ENCODE measurements around the gene MAD2L1BP. TPM values are rescaled to one million over a fixed set of nuclear protein-coding genes. Genes with fewer than 3 reads are reported as not detected.

The MAD2L1BP gene
- total and polyA plus RNA-seq, 2 of the 13 experiments (the other 11 are each of a cell fraction or from before 2014, with no cell fraction given), result 54.2 to 55.5 TPM

GRCh38 chr6:43671801-43672690, 36.4 kb downstream of the MAD2L1BP start (continued):
- TF ChIP-seq SOX13 (IDR thresholded peaks at IDR 0.05) (no peak), SOX13 (CRISPR knock-in tag; conservative IDR thresholded peaks at IDR 0.05 in 1 of 2, IDR thresholded peaks at IDR 0.05 in 1 of 2) (peak in 1 of 2 experiments; percentile 75; a peak in 2 of 4 replicates), ZNF576 (CRISPR knock-in tag; IDR thresholded peaks at IDR 0.05) (no peak), ZNF597 (CRISPR knock-in tag; IDR thresholded peaks at IDR 0.05) (no peak), POGK (CRISPR knock-in tag; conservative IDR thresholded peaks at IDR 0.05) (peak; percentile 66; the same call in 1 of the 2 replicates), KAT2B (IDR thresholded peaks at IDR 0.05; ENCODE audit: borderline replicate concordance, low read depth, low read length) (no peak), MIER2 (CRISPR knock-in tag; IDR thresholded peaks at IDR 0.05) (no peak; the same call in 1 of the 2 replicates), ZNF615 (CRISPR knock-in tag; IDR thresholded peaks at IDR 0.05; ENCODE audit: borderline replicate concordance) (peak; percentile 27; the same call in 1 of the 2 replicates), MTA3 (CRISPR knock-in tag; IDR thresholded peaks at IDR 0.05) (no peak), LBX2 (CRISPR knock-in tag; IDR thresholded peaks at IDR 0.05; ENCODE audit: borderline replicate concordance) (no peak), PAWR (CRISPR knock-in tag; IDR thresholded peaks at IDR 0.05; ENCODE audit: borderline replicate concordance) (no peak), NR0B2 (CRISPR knock-in tag; IDR thresholded peaks at IDR 0.05) (peak; percentile 25; the same call in 1 of the 2 replicates), ZNF335 (CRISPR knock-in tag; IDR thresholded peaks at IDR 0.05) (peak; percentile 94), SRSF1 (optimal IDR thresholded peaks at IDR 0.05; ENCODE audit: low read depth, low read length) (no peak), ZNF564 (CRISPR knock-in tag; IDR thresholded peaks at IDR 0.05) (no peak), PRDM10 (CRISPR knock-in tag; IDR thresholded peaks at IDR 0.05; ENCODE audit: low read depth) (0 out of 2 replicates have a peak, but pooled peaks have one; percentile 31), MAFG (CRISPR knock-in tag; IDR thresholded peaks at IDR 0.05) (no peak), ZMYM2 (CRISPR knock-in tag; IDR thresholded peaks at IDR 0.05) (no peak), ZSCAN30 (CRISPR knock-in tag; IDR thresholded peaks at IDR 0.05) (no peak), ZNF558 (CRISPR knock-in tag; IDR thresholded peaks at IDR 0.05; ENCODE audit: borderline replicate concordance) (no peak), SMARCE1 (IDR thresholded peaks at IDR 0.05; ENCODE audit: borderline replicate concordance) (no peak)
